Hypothalamus (tissue), 51 donors: ENCODE results near the gene ZBTB48.
"Not testable (repeated sequence)": the region's sequence is repeated elsewhere in the genome, so short reads cannot be mapped to it uniquely, and the experiment has no call there.

ENCODE experiments used
- DNase-seq, 51 donors: peaks; one replicate each; lab custom pipeline; 2025; lab: John Stamatoyannopoulos, UW

Gene ZBTB48

DNA sequence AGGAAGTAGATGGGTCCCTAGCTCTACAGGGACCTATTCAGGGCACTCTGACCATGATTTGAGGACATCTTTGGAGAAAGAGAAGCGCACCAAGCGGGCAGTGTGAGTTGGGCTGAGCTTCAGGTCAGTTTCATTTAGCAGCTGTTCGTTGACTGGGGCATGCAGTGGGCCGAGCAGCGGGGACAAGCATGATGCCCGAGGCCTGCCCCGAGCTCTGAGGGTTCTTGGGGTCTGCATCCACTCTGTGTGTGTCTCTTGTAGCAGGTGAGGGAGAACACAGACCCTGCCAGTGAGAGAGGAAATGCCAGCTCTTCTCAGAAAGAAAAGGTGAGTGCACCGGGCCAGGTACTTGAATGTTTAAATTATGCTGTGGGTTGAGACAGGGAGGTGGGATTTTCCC is 50.2 kb downstream of the ZBTB48 start:
- DNase-seq, result no peak

DNA sequence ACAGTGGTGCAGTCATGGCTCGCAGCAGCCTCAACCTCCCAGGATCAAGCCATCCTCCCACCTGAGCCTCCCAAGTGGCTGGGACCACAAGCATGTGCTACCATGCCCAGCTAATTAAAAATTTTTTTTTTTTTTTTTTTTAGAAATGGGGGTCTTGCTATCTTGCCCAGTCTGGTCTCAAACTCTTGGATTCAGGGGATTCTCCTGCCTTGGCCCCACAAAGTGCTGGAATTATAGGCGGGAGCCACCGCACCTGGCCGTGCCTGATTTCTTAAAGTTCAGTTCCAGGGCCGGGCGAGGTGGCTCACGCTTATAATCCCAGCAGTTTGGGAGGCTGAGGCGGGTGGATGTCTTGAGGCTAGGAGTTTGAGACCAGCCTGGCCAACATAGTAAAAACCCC is 51.3 kb downstream of the ZBTB48 start:
- DNase-seq, result no peak

DNA sequence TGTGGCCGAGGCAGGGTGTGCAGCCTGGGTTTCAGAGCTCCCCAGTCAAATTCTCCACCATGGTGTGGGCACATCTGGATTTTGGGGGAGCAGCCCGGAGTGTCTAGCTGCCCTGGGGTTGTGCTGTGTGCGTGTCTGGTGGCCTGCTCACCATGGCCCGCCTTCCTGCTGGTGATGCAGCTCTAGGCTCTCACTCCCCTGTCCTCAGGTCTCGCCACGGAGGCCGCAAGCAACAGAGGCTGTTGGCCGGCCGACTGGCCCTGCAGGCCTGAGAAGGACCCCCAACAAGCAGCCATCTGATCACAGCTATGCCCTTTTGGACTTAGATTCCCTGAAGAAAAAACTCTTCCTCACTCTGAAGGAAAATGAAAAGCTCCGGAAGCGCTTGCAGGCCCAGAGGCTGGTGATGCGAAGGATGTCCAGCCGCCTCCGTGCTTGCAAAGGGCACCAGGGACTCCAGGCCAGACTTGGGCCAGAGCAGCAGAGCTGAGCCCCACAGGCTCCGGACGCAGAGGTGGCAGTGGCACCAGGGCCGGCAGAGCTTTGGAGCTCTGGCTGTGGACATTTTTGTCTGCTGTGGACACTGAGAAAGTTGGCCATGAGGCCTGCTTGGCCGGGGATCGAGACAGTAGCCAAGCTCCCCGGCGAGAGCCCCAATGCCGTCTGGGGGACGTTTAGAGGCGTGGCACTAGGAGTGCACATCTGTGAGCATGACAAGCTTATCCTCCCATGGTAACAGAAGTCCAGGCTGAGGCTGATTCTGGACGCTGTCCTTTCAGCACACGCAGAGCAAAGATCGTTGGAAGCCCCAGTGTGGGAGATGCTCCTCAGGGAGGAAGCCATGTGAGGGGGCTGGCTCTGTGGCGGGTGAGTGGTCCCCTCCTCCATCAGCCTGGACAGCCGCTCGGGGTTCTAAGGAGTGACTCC is 53.1 kb downstream of the ZBTB48 start:
- DNase-seq, result no peak

DNA sequence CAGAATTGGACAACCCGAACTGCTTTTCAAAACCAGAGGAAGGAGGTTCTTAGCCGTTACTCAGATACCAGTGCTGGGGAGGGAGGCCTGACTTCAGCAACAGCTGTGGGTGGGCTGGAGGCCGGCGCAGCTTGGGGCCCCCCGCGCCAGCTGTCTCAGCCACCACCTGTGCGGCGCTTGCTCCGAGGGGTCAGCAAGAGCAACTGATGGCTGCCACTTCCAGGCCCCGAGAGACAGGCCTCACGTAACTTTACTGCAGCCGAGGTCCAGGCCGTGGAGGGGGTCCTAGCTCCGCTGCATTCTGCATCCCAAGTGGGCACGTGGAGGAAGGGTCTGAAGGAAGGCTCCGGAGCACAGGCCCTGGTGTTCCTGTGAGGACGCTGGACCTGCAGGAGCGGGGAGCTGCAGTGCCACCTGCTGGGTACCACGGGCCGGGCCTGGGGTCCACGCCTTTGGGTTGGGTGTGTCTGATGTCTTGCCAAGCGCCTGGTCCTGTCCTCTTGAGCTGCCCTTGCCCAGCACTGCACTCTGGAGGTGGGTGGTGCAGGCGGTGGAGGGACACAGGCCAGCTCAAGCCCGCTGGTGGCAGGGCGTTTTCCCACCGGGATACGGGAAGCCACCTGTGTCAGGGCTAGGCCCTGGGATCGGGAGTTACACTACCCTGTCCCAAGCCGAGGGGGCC is 54.7 kb downstream of the ZBTB48 start:
- DNase-seq, result peak in 15 of 51 donors; percentile 4 to 34 (median 21)

DNA sequence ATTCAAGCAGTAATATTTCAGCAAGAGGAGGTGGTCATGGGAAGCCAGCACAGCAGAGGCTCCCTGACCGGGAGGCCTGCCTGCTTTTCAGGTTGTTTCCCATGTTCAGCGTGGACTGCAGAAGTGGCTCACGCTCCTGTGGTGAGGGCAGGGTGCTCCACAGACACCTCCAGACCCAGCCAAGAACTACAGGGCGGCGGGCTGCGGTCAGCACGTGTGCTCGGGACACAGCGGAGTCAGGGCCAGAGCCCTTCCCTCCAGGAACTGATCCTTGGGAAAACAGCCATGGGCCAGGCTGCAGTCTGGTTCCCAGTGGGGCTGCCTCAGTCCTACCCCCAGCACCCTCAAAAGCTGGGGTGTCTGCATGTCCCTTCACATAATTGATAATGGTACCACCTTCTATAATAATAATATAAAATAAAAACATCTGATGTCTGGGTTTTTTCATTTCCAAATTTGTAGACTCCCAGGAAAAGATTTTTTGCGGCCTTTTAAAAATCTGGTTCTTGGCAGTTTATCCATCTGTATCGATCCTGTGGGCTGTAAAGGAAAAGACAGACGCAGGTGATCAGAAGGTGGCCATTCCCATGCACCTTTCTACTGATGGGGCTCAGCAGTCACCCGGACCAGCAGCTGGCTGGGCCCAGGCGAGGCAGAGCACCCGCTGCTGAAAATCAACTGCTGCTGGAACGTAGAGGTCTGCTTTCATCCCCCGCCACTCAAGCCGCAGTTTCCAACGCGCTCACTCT is 55.5 kb downstream of the ZBTB48 start:
- no peak for DNase-seq

DNA sequence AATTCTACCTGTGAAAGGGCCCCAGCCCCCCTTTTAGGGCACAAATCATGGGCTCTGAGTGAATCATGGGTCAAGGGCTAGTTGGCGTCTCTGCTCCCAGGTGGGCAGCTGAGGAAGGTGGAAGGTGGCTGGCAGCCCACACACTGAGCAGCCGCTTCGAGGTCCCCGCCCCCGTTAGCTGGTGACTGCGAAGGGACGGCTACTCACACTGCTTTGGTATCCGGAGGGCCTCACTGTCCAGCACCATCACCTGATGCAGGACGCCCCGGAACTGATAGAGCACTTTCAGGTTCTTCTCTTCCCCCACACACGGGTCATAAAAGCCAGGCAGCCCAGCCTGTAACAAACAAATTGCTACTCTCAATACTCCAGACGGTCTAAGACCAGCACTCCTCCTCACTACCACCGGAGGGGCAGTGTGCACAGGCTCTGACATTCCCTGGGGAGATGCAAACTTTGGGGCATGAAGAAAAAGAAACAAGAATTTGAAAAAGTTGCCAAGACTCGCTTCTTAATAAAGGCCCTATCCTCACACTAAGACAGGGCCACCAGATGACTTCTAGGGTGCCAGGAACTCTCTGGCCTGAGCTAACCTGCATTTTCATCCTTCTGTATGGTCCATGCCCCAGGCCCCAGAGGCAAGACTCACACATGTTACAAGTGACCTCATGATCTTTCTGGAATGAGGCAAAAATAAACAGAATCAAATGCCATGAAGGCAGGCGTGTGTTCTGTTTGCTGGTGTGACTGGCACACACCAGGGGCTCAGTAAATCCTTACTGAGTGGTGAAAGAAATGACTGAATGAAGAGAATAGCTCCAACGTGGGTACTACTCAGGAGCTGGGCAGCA is 56.3 kb downstream of the ZBTB48 start:
- no peak for DNase-seq

DNA sequence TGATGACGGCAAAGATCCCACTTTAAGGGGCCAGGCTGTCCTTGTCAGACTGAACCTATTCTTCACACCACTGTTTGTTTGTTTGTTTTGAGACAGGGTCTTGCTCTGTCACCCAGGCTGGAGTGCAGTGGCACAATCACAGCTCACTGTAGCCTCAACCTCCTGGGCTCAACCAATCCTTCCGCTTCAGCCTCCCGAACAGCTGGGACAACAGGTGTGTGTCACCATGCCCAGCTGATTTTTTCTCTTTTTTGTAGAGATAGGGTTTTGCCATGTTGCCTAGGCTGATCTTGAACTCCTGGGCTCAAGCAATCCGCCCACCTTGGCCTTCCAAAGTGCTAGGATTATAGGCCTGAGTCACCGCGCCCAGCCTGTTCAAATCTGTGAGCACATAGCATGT is 57.0 kb downstream of the ZBTB48 start:
- DNase-seq, result not testable (repeated sequence)

DNA sequence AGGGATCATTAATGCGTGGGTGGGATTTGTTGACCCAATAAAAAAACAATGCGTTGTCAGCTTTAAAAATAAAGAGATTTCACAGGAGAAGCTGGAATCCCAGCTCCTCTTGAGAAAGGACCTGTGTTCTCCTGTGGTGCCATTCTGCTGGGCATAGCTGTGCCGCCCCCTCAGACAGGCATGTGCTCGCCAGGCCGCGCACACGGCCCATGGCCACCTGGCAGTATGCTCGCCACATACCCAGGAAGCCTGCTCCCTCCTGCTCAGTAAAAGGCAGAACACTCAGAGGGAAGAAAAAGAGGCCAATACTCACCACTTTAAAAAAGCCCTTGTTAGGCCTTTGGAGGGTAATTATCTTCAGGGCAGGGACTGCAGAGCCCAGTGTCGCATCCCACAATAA is 58.0 kb downstream of the ZBTB48 start:
- DNase-seq, result no peak

DNA sequence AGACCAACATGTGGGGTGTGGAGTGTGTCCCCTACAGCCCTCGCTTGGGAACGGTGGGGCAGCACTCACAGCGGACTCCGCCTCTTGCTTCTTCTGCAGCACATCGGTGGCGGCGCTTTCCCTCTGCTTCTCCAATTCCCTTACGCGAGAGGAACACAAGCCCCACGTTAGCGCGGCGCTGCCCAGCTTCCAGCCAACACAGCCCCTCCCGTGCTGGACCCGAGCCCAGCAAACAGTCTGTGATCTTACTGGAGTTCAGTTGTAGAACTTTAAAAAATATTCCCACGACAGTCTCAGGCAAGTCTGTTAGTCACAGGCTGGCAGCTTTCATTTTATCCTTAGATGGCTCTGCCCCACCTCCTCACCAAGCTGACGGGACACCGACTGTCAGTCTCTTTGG is 58.4 kb downstream of the ZBTB48 start:
- peak in 37 of 51 donors; percentile 3 to 81 (median 55) for DNase-seq
